Spleen (tissue), 7 donors: ENCODE data around the gene LRRC28.

Experiments used
- CTCF ChIP-seq, 11 experiments: fragments of 200-600 bp in 7 of 11; fragments of 450-650 bp in 4 of 11; sonication (generic) in 4 of 11; IDR thresholded peaks in 8 of 11; conservative IDR thresholded peaks in 3 of 11; 1 replicate in 7 of 11; 2 replicates in 4 of 11; pipeline versions ENCODE4 v1.4.0 to v1.8.0; 2016 to 2021; ENCODE audit warnings: antibody characterized with exemption in 11 of 11, inconsistent platforms in 4 of 11, mild to moderate bottlenecking in 1 of 11
- POLR2A ChIP-seq, 3 donors: fragments of 450-650 bp; IDR thresholded peaks; one replicate each; pipeline ENCODE4 v1.5.1; 2017; ENCODE audit warnings: antibody characterized with exemption in 3 of 3, mild to moderate bottlenecking in 1 of 3
- POLR2AphosphoS5 ChIP-seq, 3 donors: sonication (generic); formaldehyde crosslinking; IDR thresholded peaks; one replicate each; pipeline ENCODE4 v1.5.1; 2017; ENCODE audit warnings: antibody characterized with exemption in 3 of 3
- donor health status: DM: no; HTN: no; CAD: no; lungs with moderate emphysema.
- donor health status: DM: no; HTN: no; CAD: no.
- donor health status: DM: no; HTN: no; CAD: no.

- TF ChIP-seq CTCF (IDR thresholded peaks at IDR 0.05 in 8 of 11, conservative IDR thresholded peaks at IDR 0.05 in 3 of 11) (no peak), POLR2AphosphoS5 (IDR thresholded peaks at IDR 0.05) (no peak), POLR2A (IDR thresholded peaks at IDR 0.05) (no peak)
Observed at GRCh38 chr15:99366013-99366412, 114.7 kb downstream of the LRRC28 start.
